Limb (tissue), 2 donors: ENCODE results near the gene TAF5L.
"Not testable (repeated sequence)": the region's sequence is repeated elsewhere in the genome, so short reads cannot be mapped to it uniquely, and the experiment has no call there.

Source experiments
- DNase-seq, 2 donors: peaks; one replicate each; pipeline ENCODE4 v3.0.0-alpha.2; 2016; ENCODE audit errors: extremely low spot score in 2 of 2

Gene TAF5L

GRCh38 chr1:229607370-229607769 lies 18.6 kb downstream of the TAF5L start:
- no peak for DNase-seq

DNA sequence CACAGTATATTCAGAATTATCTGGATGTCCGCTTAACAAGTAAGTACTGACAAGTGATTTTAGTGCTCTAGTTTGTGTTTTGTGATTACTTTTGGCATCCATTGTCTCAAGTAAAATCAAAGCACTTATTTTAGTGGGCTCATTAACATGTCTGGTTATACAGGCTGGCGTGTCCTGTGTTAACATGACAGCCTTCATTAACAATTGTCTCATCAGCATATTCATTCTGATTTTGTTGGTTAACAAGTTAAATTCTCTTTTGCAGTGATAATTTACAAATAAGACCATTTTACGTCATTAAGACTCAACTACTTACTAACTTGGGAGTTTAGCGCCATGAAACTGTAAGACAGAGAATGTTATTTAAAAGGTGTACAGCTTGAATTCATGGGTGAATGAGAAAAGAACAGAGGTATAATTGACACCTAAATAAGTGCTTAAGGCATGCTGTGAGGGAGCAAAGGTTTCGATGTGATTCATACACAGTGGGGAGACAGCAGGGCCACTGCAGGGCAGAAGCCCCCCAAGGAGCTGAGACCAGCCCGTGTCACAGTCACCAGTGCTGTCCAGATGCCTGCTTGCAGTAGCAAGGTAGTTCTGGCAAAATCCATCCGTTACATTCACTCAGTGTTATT lies 22.4 kb downstream of the TAF5L start:
- no peak for DNase-seq

DNA sequence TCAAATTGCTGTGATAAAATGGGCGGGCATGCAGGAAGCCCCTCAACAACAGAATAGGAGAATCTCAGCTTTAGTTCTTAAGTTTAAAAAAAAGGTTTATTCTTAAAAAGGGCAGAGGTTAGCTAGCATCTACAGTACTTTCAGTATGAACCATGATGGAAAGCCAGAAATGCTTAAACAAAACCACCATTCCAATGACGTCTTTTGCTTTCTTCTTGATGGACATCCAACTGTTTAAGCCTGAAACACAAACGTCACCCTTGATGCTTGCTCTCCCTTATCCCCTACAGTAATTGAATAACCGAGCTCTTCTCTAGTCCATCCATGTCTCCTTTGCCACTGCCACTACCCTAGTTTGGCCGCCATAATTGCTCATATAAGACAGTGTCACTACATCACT lies 25.7 kb downstream of the TAF5L start:
- DNase-seq = no peak

DNA sequence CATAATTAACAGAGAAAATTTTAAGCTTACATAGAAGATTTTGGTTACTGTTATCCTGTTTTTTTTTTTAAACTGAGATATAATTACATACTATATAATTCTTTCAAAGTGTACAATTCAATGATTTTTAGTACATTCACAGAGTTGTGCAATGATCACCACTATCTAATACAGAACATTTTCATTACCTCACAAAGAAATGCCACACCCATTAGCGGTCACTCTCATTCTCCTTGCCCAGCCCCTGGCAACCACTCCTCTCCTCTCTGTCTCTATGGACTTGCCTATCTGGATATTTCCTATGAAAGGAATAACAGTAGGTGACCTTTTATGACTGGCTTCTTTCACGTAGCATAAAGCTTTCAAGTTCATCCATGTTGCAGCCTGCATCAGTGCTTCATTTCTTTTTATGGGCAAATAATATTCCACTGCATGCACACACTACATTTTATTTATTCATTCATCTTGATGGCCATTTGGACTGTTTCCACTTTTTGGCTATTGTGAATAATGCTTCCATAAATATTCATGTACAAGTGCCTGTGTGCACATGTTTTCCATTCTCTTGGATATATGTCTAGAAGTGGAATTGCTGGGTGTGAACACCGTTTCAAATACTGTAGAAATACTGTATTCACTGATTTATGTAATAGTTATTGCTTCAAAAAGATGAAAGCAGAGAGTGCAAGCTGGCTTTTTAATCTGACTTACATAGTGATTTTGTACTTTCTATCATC lies 26.5 kb downstream of the TAF5L start:
- no peak for DNase-seq

DNA sequence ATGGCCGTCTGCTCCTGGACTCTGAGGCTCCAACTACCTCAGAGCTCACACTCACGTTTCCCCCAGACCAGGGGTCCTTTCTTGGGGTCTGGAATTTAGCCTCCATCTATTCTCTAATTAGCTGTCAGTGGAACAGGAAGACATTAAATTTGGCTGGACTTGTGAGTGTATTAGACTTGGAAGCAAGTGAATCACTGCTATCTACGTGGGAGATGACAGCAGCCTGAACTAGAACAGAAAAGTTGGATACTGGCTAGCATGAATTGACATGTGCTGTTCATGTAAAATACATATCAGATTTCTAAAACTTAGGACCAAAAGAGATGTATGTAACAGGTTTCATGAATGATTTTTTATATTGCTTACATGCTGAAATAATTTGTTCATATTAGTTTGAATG lies 28.0 kb downstream of the TAF5L start:
- no peak for DNase-seq

- no peak for DNase-seq
Measured at GRCh38 chr1:229596925-229597699, 28.8 kb downstream of the TAF5L start.

GRCh38 chr1:229595876-229596275 lies 30.0 kb downstream of the TAF5L start:
- DNase-seq = not testable (repeated sequence)

DNA sequence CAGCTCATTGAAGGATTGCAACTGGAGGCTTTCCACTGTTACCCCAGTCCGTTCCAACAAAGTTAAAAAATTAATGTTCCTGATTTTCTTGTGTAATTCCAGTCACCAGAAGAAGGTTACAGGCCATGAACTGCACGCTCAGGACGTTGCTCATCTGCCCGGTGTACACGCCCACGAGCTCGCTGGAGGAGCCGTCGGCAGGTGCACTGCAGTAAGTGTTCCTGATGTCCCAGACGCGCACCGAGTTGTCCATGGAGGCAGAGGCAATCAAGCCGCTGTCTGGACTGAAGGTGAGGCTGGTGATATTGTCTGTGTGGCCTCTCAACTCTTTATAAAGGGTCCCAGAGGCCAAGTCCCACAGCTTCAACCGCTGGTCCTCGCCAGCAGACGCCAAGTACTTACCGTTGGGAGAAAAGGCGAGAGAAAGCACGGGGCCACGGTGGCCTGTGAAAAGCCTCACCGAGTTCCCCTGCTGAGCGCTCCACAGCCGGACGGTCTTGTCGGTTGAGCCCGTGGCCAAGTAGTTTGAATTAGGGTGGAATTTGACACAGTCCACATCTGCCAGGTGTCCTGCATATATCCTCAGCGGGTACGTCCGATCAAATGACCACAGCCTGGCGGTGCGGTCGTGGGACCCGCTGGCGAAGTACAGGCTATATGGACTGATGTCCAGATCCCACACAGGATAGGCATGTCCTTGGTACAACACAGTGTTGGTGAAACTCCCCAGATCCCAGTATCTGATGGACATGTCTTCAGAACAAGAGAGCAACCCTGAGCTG lies 31.5 kb downstream of the TAF5L start:
- no peak for DNase-seq

GRCh38 chr1:229593800-229594199 lies 32.1 kb downstream of the TAF5L start:
- no peak for DNase-seq

GRCh38 chr1:229590119-229590518 lies 35.8 kb downstream of the TAF5L start:
- DNase-seq = no peak

- no peak for DNase-seq
Measured at GRCh38 chr1:229585338-229585737, 40.6 kb downstream of the TAF5L start.

DNA sequence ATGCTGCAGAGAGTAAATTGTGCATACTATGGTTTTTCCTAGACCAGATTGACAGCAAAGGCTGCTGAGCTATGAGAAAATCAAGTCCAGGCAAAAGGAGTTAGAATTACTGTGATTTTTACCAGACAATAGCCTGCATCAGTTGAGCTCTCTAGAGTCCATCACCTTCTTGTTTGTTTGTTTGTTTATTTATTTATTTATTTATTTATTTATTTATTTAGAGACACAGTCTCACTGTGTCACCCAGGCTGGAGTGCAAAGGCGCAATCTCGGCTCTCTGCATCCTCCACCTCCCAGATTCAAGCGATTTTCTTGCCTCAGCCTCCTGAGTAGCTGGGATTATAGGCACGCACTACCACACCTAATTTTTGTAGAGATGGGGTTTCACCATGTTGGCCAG lies 43.2 kb downstream of the TAF5L start:
- no peak for DNase-seq

- DNase-seq = peak; percentile 13 to 33
Measured at GRCh38 chr1:229582011-229582694, 43.8 kb downstream of the TAF5L start.

DNA sequence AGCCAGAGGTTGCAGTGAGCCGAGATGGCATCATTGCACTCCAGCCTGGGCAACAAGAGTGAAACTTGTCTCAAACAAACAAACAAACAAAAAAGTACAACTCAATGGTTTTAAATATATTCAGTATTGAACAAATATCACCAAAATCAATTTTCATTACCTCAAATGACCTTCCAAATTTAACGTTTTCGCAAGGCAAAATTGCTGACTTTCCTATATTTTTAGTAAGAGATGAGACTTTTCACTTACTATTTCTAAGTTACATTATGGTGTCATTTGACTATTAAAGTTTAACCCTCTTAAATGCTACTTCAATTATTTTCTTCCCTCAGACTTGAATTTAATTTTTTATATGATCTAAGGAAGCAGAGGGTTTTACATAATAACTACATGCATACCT lies 44.4 kb downstream of the TAF5L start:
- DNase-seq = no peak

DNA sequence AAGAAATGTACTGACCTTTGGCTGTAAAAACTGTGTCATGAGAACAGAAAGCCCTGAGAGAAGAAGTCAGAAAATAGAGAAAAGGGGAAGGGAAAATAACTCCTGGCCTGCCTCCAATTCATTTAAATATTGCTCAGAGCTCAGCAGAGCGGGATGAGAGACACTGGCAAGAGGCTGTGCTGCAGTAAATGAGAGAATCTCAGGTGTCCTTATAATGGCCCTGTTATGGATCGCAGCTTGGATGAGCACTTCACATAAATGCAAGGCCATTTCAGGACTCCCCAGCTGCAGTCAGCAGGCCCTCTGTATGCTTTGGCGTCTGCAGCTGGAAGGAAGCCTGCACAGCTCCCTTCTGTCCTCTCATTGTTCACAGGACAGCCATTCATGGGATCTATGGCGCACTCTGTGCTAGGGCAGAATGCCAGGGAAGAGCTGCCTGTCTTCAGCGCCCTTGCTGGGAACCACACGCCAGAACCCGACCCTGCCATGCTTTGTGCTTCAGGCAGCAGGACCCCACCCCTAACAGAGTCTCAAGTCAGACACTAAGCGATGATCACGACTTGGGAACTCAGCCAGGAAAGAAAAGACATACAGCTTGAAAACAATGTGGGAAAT lies 46.8 kb downstream of the TAF5L start:
- DNase-seq = peak; percentile 61 to 75

- no peak for DNase-seq
Measured at GRCh38 chr1:229578168-229579058, 47.5 kb downstream of the TAF5L start.

DNA sequence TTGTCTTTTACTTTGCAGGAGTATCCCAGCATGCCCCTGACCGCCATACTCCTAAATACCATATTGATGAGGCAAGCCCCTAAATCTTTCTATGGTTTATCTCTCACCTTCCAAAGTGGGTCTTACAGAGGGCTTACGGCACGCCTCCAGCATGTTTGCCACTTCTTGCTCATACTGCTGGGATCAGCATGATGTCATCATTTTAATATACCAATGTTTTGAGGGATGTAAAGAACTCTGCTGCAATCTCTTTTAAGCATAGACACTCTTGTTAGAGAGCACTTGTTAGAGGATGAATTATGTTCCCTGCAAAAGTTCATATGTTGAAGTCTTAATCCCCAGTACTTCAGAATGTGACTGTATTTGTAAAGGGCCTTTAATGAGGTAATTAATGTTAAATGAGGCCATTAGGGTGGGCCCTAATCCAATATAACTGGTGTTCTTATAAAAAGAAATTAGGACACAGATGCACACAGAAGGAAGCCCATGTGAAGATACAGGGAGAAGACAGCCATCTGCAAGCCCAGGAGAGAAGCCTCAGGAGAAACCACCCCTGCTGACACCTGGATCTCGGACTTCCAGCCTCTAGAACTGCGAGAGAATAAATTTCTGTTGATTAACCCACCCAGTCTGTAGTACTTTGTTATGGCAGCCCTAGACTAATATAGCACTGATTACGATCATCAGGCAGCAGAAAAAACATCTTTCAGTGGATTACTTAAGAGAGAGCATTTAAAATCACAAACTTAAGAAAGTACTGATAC lies 51.1 kb downstream of the TAF5L start:
- DNase-seq = no peak

- no peak for DNase-seq
Measured at GRCh38 chr1:229572286-229572685, 53.6 kb downstream of the TAF5L start.
